ENCODE results near the gene RAP1GAP.
"Not testable (repeated sequence)": the region's sequence is repeated elsewhere in the genome, so short reads cannot be mapped to it uniquely, and the experiment has no call there.

The RAP1GAP gene

GRCh38 chr1:21576798-21577187 is 92.4 kb downstream of the RAP1GAP start:
- FAIRE-seq (no peak), DNase-seq (ENCODE audit: extremely low spot score, insufficient read length, low read depth) (no peak)

- FAIRE-seq: no peak
- DNase-seq (ENCODE audit: extremely low spot score, insufficient read length, low read depth): no peak
Measured at GRCh38 chr1:21576031-21576797, 92.9 kb downstream of the RAP1GAP start.

- FAIRE-seq: no peak
- no peak for DNase-seq (ENCODE audit: extremely low spot score, insufficient read length, low read depth)
Measured at GRCh38 chr1:21575351-21575942, 93.7 kb downstream of the RAP1GAP start.

- no peak for FAIRE-seq
- DNase-seq (ENCODE audit: extremely low spot score, insufficient read length, low read depth): no peak
Measured at GRCh38 chr1:21574466-21575151, 94.5 kb downstream of the RAP1GAP start.

GRCh38 chr1:21573971-21574465 is 95.1 kb downstream of the RAP1GAP start:
- DNase-seq (ENCODE audit: extremely low spot score, insufficient read length, low read depth) (no peak), FAIRE-seq (peak; percentile 44)

GRCh38 chr1:21573475-21573874 is 95.7 kb downstream of the RAP1GAP start:
- FAIRE-seq (no peak), DNase-seq (ENCODE audit: extremely low spot score, insufficient read length, low read depth) (no peak)

GRCh38 chr1:21572735-21573277 is 96.4 kb downstream of the RAP1GAP start:
- DNase-seq (ENCODE audit: extremely low spot score, insufficient read length, low read depth) (no peak), FAIRE-seq (no peak)

- no peak for FAIRE-seq
- no peak for DNase-seq (ENCODE audit: extremely low spot score, insufficient read length, low read depth)
Measured at GRCh38 chr1:21572221-21572620, 96.9 kb downstream of the RAP1GAP start.

- DNase-seq (ENCODE audit: extremely low spot score, insufficient read length, low read depth) (no peak), FAIRE-seq (no peak)
Measured at GRCh38 chr1:21570885-21571284, 98.3 kb downstream of the RAP1GAP start.

GRCh38 chr1:21570528-21570875 is 98.7 kb downstream of the RAP1GAP start:
- FAIRE-seq (no peak), DNase-seq (ENCODE audit: extremely low spot score, insufficient read length, low read depth) (no peak)

GRCh38 chr1:21569820-21570527 is 99.2 kb downstream of the RAP1GAP start:
- DNase-seq (ENCODE audit: extremely low spot score, insufficient read length, low read depth): no peak
- FAIRE-seq: no peak

- FAIRE-seq: no peak
- no peak for DNase-seq (ENCODE audit: extremely low spot score, insufficient read length, low read depth)
Measured at GRCh38 chr1:21568809-21569385, 100.3 kb downstream of the RAP1GAP start.

- DNase-seq (ENCODE audit: extremely low spot score, insufficient read length, low read depth) (no peak), FAIRE-seq (no peak)
Measured at GRCh38 chr1:21568006-21568746, 101.0 kb downstream of the RAP1GAP start.

- DNase-seq (ENCODE audit: extremely low spot score, insufficient read length, low read depth): no peak
- no peak for FAIRE-seq
Measured at GRCh38 chr1:21567241-21568005, 101.7 kb downstream of the RAP1GAP start.

GRCh38 chr1:21566361-21566760 is 102.8 kb downstream of the RAP1GAP start:
- not testable (repeated sequence) for FAIRE-seq; DNase-seq (ENCODE audit: extremely low spot score, insufficient read length, low read depth)

- DNase-seq (ENCODE audit: extremely low spot score, insufficient read length, low read depth): no peak
- no peak for FAIRE-seq
Measured at GRCh38 chr1:21565285-21565684, 103.9 kb downstream of the RAP1GAP start.

GRCh38 chr1:21564521-21565095 is 104.5 kb downstream of the RAP1GAP start:
- FAIRE-seq: no peak

GRCh38 chr1:21563971-21564370 is 105.2 kb downstream of the RAP1GAP start:
- FAIRE-seq (no peak), DNase-seq (ENCODE audit: extremely low spot score, insufficient read length, low read depth) (no peak)

More at GRCh38 chr1:21564521-21565095, 104.5 kb downstream of the RAP1GAP start:
- no peak for DNase-seq (ENCODE audit: extremely low spot score, insufficient read length, low read depth)

Measured in GM18507 (cell line).